Esophagus muscularis mucosa (tissue), 3 donors: ENCODE results near the gene SGK2.

Source experiments
- POLR2A ChIP-seq: fragments of 450-650 bp; IDR thresholded peaks from one replicate; pipeline ENCODE4 v1.6.1; 2017; ENCODE audit warnings: antibody characterized with exemption, moderate library complexity, mild to moderate bottlenecking, low read depth
- TF ChIP-seq, protein P1 (sequence below), 3 experiments: fragments of 200-600 bp in 2 of 3; fragments of 450-650 bp in 1 of 3; sonication (generic) in 2 of 3; IDR thresholded peaks; one replicate each; pipeline ENCODE4 v1.5.1; 2017 to 2019; ENCODE audit warnings: antibody characterized with exemption in 3 of 3, mild to moderate bottlenecking in 2 of 3, moderate library complexity in 1 of 3

GRCh38 chr20:43605715-43606114 lies 46.9 kb downstream of the SGK2 start:
- TF ChIP-seq, protein P1, sequence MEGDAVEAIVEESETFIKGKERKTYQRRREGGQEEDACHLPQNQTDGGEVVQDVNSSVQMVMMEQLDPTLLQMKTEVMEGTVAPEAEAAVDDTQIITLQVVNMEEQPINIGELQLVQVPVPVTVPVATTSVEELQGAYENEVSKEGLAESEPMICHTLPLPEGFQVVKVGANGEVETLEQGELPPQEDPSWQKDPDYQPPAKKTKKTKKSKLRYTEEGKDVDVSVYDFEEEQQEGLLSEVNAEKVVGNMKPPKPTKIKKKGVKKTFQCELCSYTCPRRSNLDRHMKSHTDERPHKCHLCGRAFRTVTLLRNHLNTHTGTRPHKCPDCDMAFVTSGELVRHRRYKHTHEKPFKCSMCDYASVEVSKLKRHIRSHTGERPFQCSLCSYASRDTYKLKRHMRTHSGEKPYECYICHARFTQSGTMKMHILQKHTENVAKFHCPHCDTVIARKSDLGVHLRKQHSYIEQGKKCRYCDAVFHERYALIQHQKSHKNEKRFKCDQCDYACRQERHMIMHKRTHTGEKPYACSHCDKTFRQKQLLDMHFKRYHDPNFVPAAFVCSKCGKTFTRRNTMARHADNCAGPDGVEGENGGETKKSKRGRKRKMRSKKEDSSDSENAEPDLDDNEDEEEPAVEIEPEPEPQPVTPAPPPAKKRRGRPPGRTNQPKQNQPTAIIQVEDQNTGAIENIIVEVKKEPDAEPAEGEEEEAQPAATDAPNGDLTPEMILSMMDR (IDR thresholded peaks at IDR 0.05), result no peak
- TF ChIP-seq POLR2A, result no peak
